DMS114 treated with DMSO at 0.1 percent for 48 hours (cell line): ENCODE results near the gene GNA15.
"Not testable (repeated sequence)": the region's sequence is repeated elsewhere in the genome, so short reads cannot be mapped to it uniquely, and the experiment has no call there.

Source experiments
- DNase-seq: peaks from one replicate; lab custom pipeline; 2025; ENCODE audit not compliant: unreplicated experiment; lab: John Stamatoyannopoulos, UW

Gene GNA15

DNA sequence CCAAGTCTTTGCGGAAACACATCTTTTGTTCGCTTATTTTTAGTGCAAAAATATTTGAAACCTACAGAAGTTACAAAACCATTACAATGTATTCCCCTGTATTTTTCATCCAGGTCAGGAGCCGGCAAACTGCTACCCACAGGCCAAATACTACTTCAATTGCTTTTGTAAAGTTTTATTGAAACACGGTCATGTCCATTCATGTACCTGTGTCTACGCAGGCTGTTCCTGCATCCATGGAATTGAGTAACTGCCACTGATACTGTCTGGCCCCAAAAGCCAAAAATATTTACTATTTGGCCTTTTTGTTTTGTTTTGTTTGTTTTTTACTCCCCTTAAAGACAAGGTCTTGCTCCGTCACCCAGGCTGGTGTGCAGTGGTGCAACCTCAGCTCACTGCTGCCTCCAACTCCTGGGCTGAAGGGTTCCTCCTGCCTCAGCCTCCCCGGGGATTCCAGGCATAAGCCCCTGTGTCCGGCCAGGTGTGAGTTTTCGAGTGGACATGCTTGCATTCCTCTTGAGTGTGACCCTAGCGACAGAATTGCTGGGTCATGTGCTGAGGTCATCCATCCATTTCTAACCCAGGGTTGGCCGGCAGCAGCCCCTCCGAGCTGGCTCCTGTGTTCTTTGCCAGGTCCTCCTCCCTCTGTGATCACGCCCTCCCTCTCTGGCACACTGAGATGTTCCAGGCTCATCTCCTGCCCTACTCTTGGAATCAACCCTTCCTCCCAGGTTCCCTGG, 31.9 kb downstream of the GNA15 start:
- DNase-seq, result no peak

DNA sequence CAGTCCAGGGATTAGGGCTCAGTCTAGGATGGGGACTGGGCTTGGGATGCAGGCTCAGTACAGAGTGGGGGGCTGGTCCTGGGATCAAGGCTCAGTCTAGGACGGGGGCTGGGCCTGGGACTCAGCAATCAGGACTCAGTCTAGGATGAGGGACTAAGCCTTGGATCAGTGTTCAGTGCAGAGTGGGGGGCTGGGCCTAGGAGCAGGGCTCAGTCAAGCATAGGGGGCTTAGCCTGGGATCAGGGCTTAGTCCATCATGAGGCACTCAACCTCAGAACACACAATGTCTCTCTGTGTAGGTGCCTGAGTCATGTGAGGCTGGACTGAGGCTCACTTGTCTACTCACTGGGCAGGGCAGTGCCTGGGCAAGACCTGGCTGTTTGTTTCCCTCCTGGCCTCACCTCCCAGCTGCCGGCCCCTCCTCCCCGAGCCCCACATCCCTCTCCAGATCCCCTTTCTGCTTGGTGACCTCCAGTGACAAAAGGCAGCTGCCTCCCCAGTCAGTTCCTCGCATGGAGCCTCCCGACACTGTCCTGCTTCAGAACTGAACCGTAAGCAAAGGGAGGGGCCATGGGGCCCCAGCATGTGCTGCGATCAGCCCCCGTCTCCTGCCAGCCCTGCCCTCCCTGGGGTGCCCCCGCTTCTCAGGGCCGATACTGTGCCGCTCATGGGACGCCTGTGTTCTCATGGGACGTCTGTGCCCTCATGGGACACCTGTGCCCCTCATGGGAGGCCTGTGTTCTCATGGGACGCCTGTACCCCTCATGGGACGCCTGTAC, 36.2 kb downstream of the GNA15 start:
- no peak for DNase-seq

GRCh38 chr19:3172673-3173000, 36.8 kb downstream of the GNA15 start:
- not testable (repeated sequence) for DNase-seq

DNA sequence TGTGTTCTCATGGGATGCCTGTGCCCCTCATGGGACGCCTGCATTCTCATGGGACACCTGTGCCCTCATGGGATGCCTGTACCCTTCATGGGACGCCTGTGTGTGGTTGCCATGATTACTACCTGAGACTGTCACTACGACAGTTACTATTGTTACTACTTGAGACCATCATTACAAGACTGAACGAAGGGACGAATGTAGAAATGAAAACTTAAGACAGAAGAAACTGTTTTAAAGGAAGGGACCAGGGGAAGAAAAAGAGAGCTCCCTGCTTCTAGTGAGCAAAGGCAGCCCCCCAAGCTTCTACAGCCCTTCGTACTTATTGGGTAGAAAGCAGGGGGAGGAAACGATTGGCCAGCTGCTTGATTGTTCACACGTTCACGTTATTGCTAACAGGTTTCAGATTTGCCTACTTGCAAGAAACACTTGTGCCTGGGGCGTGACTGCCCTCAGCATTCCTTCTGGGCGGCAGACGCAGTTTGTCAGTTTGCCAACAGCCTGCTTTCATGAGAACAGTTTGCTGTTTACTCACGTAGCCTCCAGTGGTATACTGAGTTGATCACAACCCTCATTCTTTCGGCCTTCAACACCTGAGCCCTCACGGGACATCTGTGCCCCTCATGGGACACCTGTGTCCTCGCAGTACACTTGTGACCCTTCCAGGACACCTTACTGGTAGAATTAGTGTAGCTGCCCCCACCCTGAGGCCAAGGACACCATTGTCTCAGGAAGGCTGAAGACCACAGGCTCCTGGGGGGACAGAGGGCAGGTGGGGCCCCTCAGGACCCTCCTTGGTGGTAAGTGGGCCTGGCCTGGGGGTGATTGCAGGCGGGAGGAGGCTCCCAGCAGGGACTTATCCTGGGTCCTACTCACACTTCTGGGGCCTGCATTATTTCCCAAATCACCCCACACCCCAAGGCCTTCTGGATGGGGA, 40.2 kb downstream of the GNA15 start:
- DNase-seq, result no peak

DNA sequence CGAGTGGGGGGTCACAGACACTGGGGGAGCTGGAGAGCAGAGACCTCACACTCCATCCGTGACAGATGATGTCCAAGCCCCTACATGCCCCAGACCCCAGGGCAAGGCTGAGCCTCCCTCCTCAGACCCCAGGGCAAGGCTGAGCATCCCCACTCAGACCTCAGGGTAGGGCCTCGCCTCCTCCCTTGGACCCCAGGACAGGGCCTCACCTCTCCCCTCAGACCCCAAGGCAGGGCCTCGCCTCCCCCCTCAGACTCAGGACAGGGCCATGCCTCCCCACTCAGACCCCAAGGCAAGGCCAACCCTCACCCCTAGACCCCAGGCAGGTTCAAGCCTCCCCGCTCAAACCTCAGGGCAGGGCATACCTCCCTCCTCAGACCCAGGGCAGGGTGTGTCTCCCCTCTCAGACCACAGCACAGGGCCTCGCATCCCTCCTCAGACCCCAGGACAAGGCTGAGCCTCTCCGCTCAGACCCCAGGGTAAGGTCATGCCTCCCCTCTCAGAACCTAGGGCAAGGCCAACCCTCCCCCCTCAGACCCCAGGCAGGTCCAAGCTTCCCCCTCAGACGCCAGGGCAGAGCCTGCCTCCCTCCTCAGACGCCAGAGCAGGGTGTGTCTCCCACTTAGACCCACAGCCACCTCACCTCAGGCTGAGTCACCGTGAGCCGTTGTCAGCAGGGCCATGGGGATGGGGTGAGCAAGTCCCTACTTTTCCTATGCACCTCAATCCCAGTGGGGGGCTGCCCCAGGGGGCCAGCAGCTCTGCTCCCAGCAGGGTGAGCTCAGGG, 41.1 kb downstream of the GNA15 start:
- no peak for DNase-seq

GRCh38 chr19:3178377-3178972, 42.6 kb downstream of the GNA15 start, which contains the start of gene S1PR4:
S1PR4 (plus strand) TSS chr19:3178769; CDS start chr19:3178793, 24 bp downstream.
- DNase-seq, result no peak

DNA sequence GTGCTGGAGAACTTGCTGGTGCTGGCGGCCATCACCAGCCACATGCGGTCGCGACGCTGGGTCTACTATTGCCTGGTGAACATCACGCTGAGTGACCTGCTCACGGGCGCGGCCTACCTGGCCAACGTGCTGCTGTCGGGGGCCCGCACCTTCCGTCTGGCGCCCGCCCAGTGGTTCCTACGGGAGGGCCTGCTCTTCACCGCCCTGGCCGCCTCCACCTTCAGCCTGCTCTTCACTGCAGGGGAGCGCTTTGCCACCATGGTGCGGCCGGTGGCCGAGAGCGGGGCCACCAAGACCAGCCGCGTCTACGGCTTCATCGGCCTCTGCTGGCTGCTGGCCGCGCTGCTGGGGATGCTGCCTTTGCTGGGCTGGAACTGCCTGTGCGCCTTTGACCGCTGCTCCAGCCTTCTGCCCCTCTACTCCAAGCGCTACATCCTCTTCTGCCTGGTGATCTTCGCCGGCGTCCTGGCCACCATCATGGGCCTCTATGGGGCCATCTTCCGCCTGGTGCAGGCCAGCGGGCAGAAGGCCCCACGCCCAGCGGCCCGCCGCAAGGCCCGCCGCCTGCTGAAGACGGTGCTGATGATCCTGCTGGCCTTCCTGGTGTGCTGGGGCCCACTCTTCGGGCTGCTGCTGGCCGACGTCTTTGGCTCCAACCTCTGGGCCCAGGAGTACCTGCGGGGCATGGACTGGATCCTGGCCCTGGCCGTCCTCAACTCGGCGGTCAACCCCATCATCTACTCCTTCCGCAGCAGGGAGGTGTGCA, 43.3 kb downstream of the GNA15 start:
- no peak for DNase-seq

GRCh38 chr19:3179739-3180293, 44.0 kb downstream of the GNA15 start:
- DNase-seq, result no peak

- DNase-seq, result no peak
Observed at GRCh38 chr19:3183721-3184641, 48.1 kb downstream of the GNA15 start.

- peak; percentile 76 for DNase-seq
Observed at GRCh38 chr19:3184847-3185460, 49.1 kb downstream of the GNA15 start.

- peak; percentile 82 for DNase-seq
Observed at GRCh38 chr19:3185461-3186159, 49.8 kb downstream of the GNA15 start, which contains the start of gene NCLN. NCLN (plus strand) TSS chr19:3185930; CDS start chr19:3186031, 101 bp downstream.

GRCh38 chr19:3186160-3186688, 50.4 kb downstream of the GNA15 start:
- no peak for DNase-seq

GRCh38 chr19:3186891-3187661, 51.2 kb downstream of the GNA15 start:
- DNase-seq, result no peak

DNA sequence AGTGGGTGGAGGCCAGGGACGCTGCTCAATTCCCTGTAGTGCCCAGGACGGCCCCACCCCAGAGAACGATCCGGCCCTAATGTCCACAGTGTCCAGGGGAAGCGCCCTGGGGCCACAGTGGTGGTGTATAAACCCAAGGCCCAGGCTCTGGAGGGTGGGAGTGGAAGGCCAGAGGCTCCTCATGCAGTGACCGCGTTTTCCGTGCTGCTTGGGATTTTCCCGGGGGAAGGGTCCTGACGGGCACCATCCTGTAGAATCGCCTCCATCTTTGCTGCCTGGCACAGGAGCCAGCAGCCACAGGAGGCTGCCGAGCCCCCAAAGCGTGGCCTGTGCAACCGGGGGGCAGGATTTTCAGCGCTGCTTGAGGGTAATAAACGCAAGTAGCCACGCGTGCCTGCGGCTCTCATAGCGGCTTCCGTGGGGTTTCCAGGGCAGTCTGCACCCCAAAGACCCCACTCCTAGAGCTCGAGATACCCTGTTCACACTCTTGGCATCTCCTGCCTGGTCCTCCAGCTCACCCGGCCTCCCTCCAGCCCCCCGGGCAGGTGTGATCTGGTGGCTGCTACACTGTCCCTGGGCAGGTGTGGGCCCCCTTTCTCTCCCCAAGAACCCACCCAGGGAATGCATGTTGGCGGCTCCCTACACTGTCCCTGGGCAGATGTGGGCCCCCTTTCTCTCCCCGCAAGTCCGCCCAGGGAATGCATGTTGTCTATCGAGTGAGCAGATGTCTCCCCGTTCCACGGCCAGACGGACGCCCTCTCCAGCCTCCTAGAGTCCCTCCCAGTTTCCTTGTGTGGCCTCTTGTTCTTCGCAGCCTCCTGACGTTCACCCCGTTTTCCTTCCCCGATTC, 52.1 kb downstream of the GNA15 start:
- DNase-seq, result no peak
